ENCODE results near the gene KCNIP4. TPM values are rescaled to one million over a fixed set of nuclear protein-coding genes. Genes with fewer than 3 reads are reported as not detected.

KCNIP4 gene
- total RNA-seq, 3 donors from 2014 or later (not counting 1 experiment from before 2014, with no cell fraction given): not detected

GRCh38 chr4:21209860-21210259 lies 738.7 kb downstream of the KCNIP4 start:
- no peak overlapping the region for H3K4me3 ChIP-seq (ENCODE audit: low read length)
- H3K27ac ChIP-seq (ENCODE audit: low read length): no peak overlapping the region
- Mint-ChIP-seq H3K9me3 (peaks cover 0 to 2% of the 10 kb centered on the region in 2 donors), H3K27me3 (ENCODE audit: low read depth in 2 of 2) (peaks cover 0 to 2% of the 10 kb centered on the region in 2 donors), H3K27ac (no peak overlapping the region), H3K4me1 (no peaks in the 10 kb centered on the region), H3K4me3 (no peak overlapping the region), H3K36me3 (no peaks in the 10 kb centered on the region)
- WGBS (ENCODE audit: insufficient coverage): 5% methylated on average over 2 of the region's 2 CpGs
- intact Hi-C loops (cut with micrococcal nuclease): no loop called here
- H3K9me3 ChIP-seq (ENCODE audit: control insufficient read depth, insufficient read depth, low read length): no peaks in the 10 kb centered on the region
- H3K36me3 ChIP-seq (ENCODE audit: control insufficient read depth, insufficient read depth, low read length): no peaks in the 10 kb centered on the region
- no peak for TF ChIP-seq CTCF (IDR thresholded peaks at IDR 0.05)
- H3K27me3 ChIP-seq (ENCODE audit: control insufficient read depth, insufficient read depth, low read length): no peaks in the 10 kb centered on the region
- DNase-seq (no peak), ATAC-seq (no peak)
- H3K4me1 ChIP-seq (ENCODE audit: control insufficient read depth, insufficient read depth, low read length): no peaks in the 10 kb centered on the region

GRCh38 chr4:21205821-21206531 lies 742.6 kb downstream of the KCNIP4 start:
- Mint-ChIP-seq H3K4me3 (no peak overlapping the region), H3K9me3 (no peaks in the 10 kb centered on the region)
- TF ChIP-seq CTCF (IDR thresholded peaks at IDR 0.05): no peak

GRCh38 chr4:21203416-21203815 lies 745.2 kb downstream of the KCNIP4 start:
- DNase-seq (no peak), ATAC-seq (no peak)
- WGBS (ENCODE audit: insufficient coverage): 60% methylated on average over 1 of the region's 1 CpG
- no peak overlapping the region for H3K27ac Mint-ChIP-seq
- no peak for TF ChIP-seq CTCF (IDR thresholded peaks at IDR 0.05)
- H3K4me1 Mint-ChIP-seq: no peaks in the 10 kb centered on the region
- H3K27me3 Mint-ChIP-seq (ENCODE audit: low read depth in 2 of 2): peaks cover 0 to 4% of the 10 kb centered on the region in 2 donors
- no peaks in the 10 kb centered on the region for H3K9me3 Mint-ChIP-seq
- no peaks in the 10 kb centered on the region for H3K27me3 ChIP-seq (ENCODE audit: control insufficient read depth, insufficient read depth, low read length)
- no peak overlapping the region for H3K4me3 Mint-ChIP-seq
- no peaks in the 10 kb centered on the region for H3K36me3 ChIP-seq (ENCODE audit: control insufficient read depth, insufficient read depth, low read length)
- H3K36me3 Mint-ChIP-seq: no peaks in the 10 kb centered on the region
- H3K4me3 ChIP-seq (ENCODE audit: low read length): no peak overlapping the region
- no peak overlapping the region for H3K27ac ChIP-seq (ENCODE audit: low read length)
- H3K9me3 ChIP-seq (ENCODE audit: control insufficient read depth, insufficient read depth, low read length): no peaks in the 10 kb centered on the region
- intact Hi-C loops (cut with micrococcal nuclease): no loop called here
- H3K4me1 ChIP-seq (ENCODE audit: control insufficient read depth, insufficient read depth, low read length): no peaks in the 10 kb centered on the region

More at GRCh38 chr4:21205821-21206531, 742.6 kb downstream of the KCNIP4 start:
- WGBS (ENCODE audit: insufficient coverage): 61% methylated on average over 6 of the region's 6 CpGs
- no peak for ATAC-seq
- H3K36me3 Mint-ChIP-seq: no peaks in the 10 kb centered on the region
- DNase-seq: no peak
- Histone ChIP-seq H3K27me3 (ENCODE audit: control insufficient read depth, insufficient read depth, low read length) (no peaks in the 10 kb centered on the region), H3K4me1 (ENCODE audit: control insufficient read depth, insufficient read depth, low read length) (no peaks in the 10 kb centered on the region), H3K27ac (ENCODE audit: low read length) (no peak overlapping the region), H3K36me3 (ENCODE audit: control insufficient read depth, insufficient read depth, low read length) (no peaks in the 10 kb centered on the region), H3K4me3 (ENCODE audit: low read length) (no peak overlapping the region), H3K9me3 (ENCODE audit: control insufficient read depth, insufficient read depth, low read length) (no peaks in the 10 kb centered on the region)
- no peaks in the 10 kb centered on the region for H3K27me3 Mint-ChIP-seq (ENCODE audit: low read depth in 2 of 2)
- no peak overlapping the region for H3K27ac Mint-ChIP-seq
- H3K4me1 Mint-ChIP-seq: no peaks in the 10 kb centered on the region
- intact Hi-C loops (cut with micrococcal nuclease): no loop called here

- no peaks in the 10 kb centered on the region for H3K27me3 ChIP-seq (ENCODE audit: control insufficient read depth, insufficient read depth, low read length)
- Mint-ChIP-seq H3K9me3 (no peaks in the 10 kb centered on the region), H3K27me3 (ENCODE audit: low read depth in 2 of 2) (peaks cover 0 to 4% of the 10 kb centered on the region in 2 donors), H3K36me3 (no peaks in the 10 kb centered on the region), H3K27ac (no peak overlapping the region), H3K4me1 (no peaks in the 10 kb centered on the region), H3K4me3 (no peak overlapping the region)
- intact Hi-C loops (cut with micrococcal nuclease): no loop called here
- H3K4me3 ChIP-seq (ENCODE audit: low read length): no peak overlapping the region
- DNase-seq (no peak), ATAC-seq (no peak)
- no peaks in the 10 kb centered on the region for H3K9me3 ChIP-seq (ENCODE audit: control insufficient read depth, insufficient read depth, low read length)
- no peak for TF ChIP-seq CTCF (IDR thresholded peaks at IDR 0.05)
- H3K4me1 ChIP-seq (ENCODE audit: control insufficient read depth, insufficient read depth, low read length): no peaks in the 10 kb centered on the region
- H3K27ac ChIP-seq (ENCODE audit: low read length): no peak overlapping the region
- no peaks in the 10 kb centered on the region for H3K36me3 ChIP-seq (ENCODE audit: control insufficient read depth, insufficient read depth, low read length)
- 86% methylated on average over 3 of the region's 3 CpGs for WGBS (ENCODE audit: insufficient coverage)
These were observed 745.6 kb downstream of the KCNIP4 start for GRCh38 chr4:21202959-21203358.
